HG03095 (cell line): Measurements from ENCODE around the gene FUT8.

Experiments used
- ATAC-seq: cut with Tn5 transposase; IDR thresholded peaks from one replicate; pipeline ENCODE4 v1.9.1; 2021; ENCODE audit warnings: moderate library complexity; ENCODE audit not compliant: unreplicated experiment

Gene FUT8

GRCh38 chr14:65549429-65549828 is 136.9 kb downstream of the FUT8 start:
- no peak for ATAC-seq

- no peak for ATAC-seq
Observed at GRCh38 chr14:65550779-65551643, 138.5 kb downstream of the FUT8 start.

- no peak for ATAC-seq
Observed at GRCh38 chr14:65552724-65553123, 140.2 kb downstream of the FUT8 start.

- no peak for ATAC-seq
Observed at GRCh38 chr14:65554837-65555236, 142.3 kb downstream of the FUT8 start.

- ATAC-seq: no peak
Observed at GRCh38 chr14:65555358-65555757, 142.8 kb downstream of the FUT8 start.

GRCh38 chr14:65558363-65558762 is 145.8 kb downstream of the FUT8 start:
- no peak for ATAC-seq

GRCh38 chr14:65560340-65561027 is 148.0 kb downstream of the FUT8 start:
- no peak for ATAC-seq

- no peak for ATAC-seq
Observed at GRCh38 chr14:65564370-65564769, 151.8 kb downstream of the FUT8 start.

GRCh38 chr14:65565948-65566347 is 153.4 kb downstream of the FUT8 start:
- ATAC-seq: no peak

GRCh38 chr14:65566820-65567522 is 154.4 kb downstream of the FUT8 start:
- no peak for ATAC-seq

GRCh38 chr14:65574611-65575010 is 162.1 kb downstream of the FUT8 start:
- no peak for ATAC-seq

- ATAC-seq: no peak
Observed at GRCh38 chr14:65575389-65575788, 162.9 kb downstream of the FUT8 start.

- no peak for ATAC-seq
Observed at GRCh38 chr14:65580973-65581372, 168.4 kb downstream of the FUT8 start.

GRCh38 chr14:65581378-65581777 is 168.8 kb downstream of the FUT8 start:
- ATAC-seq: no peak

GRCh38 chr14:65581799-65582198 is 169.3 kb downstream of the FUT8 start:
- no peak for ATAC-seq

- no peak for ATAC-seq
Observed at GRCh38 chr14:65585216-65585615, 172.7 kb downstream of the FUT8 start.

GRCh38 chr14:65588426-65589140 is 176.1 kb downstream of the FUT8 start:
- ATAC-seq: no peak

- ATAC-seq: no peak
Observed at GRCh38 chr14:65594153-65594881, 181.8 kb downstream of the FUT8 start.

GRCh38 chr14:65594882-65595237 is 182.3 kb downstream of the FUT8 start:
- ATAC-seq: no peak

- no peak for ATAC-seq
Observed at GRCh38 chr14:65599375-65599774, 186.8 kb downstream of the FUT8 start.
